PFSK-1 (cell line): ENCODE results near the gene FANCC.

Experiments
- POLR2AphosphoS5 ChIP-seq: IDR thresholded peaks from 2 replicates; pipeline ENCODE4 v1.6.1; 2012; ENCODE audit warnings: low read depth, mild to moderate bottlenecking, control low read depth, low read length, moderate library complexity
- SIN3A ChIP-seq: IDR thresholded peaks from 2 replicates; pipeline ENCODE4 v1.6.1; 2012; ENCODE audit warnings: mild to moderate bottlenecking, low read length, moderate library complexity, borderline replicate concordance; ENCODE audit not compliant: insufficient read depth
- TAF1 ChIP-seq: IDR thresholded peaks from 2 replicates; pipeline ENCODE4 v1.6.1; 2012; ENCODE audit warnings: low read length, control low read depth, borderline replicate concordance; ENCODE audit not compliant: insufficient read depth
- TF ChIP-seq, protein P1 (sequence below), 2 experiments: IDR thresholded peaks; 2 replicates each; pipeline versions ENCODE4 v1.6.1 to v1.8.0; 2011 to 2012; ENCODE audit warnings: low read depth in 2 of 2, low read length in 2 of 2, control low read depth in 1 of 2, inconsistent platforms in 1 of 2, mild to moderate bottlenecking in 1 of 2, moderate library complexity in 1 of 2; ENCODE audit not compliant: insufficient read depth in 1 of 2

DNA sequence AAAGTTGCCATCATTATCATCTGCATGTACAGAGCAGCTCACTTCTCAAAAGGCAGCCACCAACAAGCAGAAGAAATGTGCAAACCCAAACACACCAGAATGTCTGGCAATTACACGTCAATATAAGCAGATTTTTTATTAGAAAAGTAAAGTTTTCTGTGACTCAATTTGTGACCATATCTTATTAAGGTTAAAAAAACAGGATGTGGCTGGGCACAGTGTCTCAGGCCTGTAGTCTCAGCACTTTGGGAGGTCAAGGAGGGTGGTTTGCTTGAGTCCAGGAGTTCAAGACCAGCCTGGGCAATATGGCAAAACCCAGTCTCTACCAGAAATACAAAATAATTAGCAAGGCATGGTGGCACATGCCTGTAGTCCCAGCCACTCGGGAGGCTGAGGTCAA, 176.7 kb downstream of the FANCC start:
- TF ChIP-seq, protein P1, sequence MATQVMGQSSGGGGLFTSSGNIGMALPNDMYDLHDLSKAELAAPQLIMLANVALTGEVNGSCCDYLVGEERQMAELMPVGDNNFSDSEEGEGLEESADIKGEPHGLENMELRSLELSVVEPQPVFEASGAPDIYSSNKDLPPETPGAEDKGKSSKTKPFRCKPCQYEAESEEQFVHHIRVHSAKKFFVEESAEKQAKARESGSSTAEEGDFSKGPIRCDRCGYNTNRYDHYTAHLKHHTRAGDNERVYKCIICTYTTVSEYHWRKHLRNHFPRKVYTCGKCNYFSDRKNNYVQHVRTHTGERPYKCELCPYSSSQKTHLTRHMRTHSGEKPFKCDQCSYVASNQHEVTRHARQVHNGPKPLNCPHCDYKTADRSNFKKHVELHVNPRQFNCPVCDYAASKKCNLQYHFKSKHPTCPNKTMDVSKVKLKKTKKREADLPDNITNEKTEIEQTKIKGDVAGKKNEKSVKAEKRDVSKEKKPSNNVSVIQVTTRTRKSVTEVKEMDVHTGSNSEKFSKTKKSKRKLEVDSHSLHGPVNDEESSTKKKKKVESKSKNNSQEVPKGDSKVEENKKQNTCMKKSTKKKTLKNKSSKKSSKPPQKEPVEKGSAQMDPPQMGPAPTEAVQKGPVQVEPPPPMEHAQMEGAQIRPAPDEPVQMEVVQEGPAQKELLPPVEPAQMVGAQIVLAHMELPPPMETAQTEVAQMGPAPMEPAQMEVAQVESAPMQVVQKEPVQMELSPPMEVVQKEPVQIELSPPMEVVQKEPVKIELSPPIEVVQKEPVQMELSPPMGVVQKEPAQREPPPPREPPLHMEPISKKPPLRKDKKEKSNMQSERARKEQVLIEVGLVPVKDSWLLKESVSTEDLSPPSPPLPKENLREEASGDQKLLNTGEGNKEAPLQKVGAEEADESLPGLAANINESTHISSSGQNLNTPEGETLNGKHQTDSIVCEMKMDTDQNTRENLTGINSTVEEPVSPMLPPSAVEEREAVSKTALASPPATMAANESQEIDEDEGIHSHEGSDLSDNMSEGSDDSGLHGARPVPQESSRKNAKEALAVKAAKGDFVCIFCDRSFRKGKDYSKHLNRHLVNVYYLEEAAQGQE (IDR thresholded peaks at IDR 0.05; ENCODE audit: insufficient read depth in 1 of 2, low read depth in 2 of 2, low read length in 2 of 2), result no peak
- TF ChIP-seq POLR2AphosphoS5, result no peak
- no peak for TF ChIP-seq SIN3A
- no peak for TF ChIP-seq TAF1
